BLaER1 (cell line): Measurements from ENCODE around the gene ZNF32.
"Not testable (repeated sequence)": the region's sequence is repeated elsewhere in the genome, so short reads cannot be mapped to it uniquely, and the experiment has no call there.

Experiments
- H3K27ac ChIP-seq: shearing (Covaris generic); formaldehyde crosslinking; 2 replicates; pipeline ENCODE4 v1.8.1; 2022
- H3K27me3 ChIP-seq: shearing (Covaris generic); formaldehyde crosslinking; 2 replicates; pipeline ENCODE4 v1.8.1; 2022
- H3K36me3 ChIP-seq: shearing (Covaris generic); formaldehyde crosslinking; 2 replicates; pipeline ENCODE4 v1.8.1; 2022
- H3K4me1 ChIP-seq: shearing (Covaris generic); formaldehyde crosslinking; 2 replicates; pipeline ENCODE4 v1.8.1; 2022
- H3K4me2 ChIP-seq: shearing (Covaris generic); formaldehyde crosslinking; 2 replicates; pipeline ENCODE4 v1.8.1; 2022
- H3K4me3 ChIP-seq: shearing (Covaris generic); formaldehyde crosslinking; 2 replicates; pipeline ENCODE4 v1.8.1; 2022
- H3K9ac ChIP-seq: shearing (Covaris generic); formaldehyde crosslinking; 2 replicates; pipeline ENCODE4 v1.8.1; 2022
- H3K9me3 ChIP-seq: shearing (Covaris generic); formaldehyde crosslinking; 2 replicates; pipeline ENCODE4 v1.8.1; 2022
- H4K20me1 ChIP-seq: shearing (Covaris generic); formaldehyde crosslinking; 2 replicates; pipeline ENCODE4 v1.8.1; 2022
- Cebpa-rat ChIP-seq: shearing (Covaris generic); IDR thresholded peaks from 2 replicates; pipeline ENCODE4 v1.8.1; 2022

The ZNF32 gene

GRCh38 chr10:43616697-43617370, 31.8 kb downstream of the ZNF32 start:
- no peak for TF ChIP-seq Cebpa-rat
- no peak overlapping the region for H3K27ac ChIP-seq
- no peaks in the 10 kb centered on the region for H3K27me3 ChIP-seq
- H3K4me2 ChIP-seq: no peak overlapping the region
- peaks cover 90% of the 10 kb centered on the region for H3K9me3 ChIP-seq
- peaks cover 72% of the 10 kb centered on the region for H3K36me3 ChIP-seq
- H3K4me3 ChIP-seq: peak overlapping the region; percentile 11; the same call in 1 of the 2 replicates
- no peaks in the 10 kb centered on the region for H4K20me1 ChIP-seq
- no peak overlapping the region for H3K9ac ChIP-seq
- H3K4me1 ChIP-seq: no peaks in the 10 kb centered on the region

DNA sequence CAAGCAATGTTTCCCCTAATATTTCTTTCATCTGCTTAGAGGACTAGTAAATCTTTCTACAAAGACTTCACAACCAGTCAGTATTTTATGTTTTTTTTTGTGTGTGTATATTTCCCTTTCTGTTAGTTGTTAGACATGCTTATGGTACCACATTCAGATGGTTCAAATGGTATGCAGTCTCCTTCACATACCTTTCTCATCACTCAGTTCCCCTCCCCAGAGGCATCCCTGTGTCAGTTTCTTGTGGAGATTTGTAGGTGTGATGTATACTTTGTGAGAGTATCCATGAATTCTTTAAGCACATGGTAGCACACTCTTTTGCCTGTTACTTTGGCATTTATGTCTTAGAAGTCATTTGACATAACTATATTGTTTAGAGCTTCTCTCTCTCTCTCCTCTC, 38.0 kb downstream of the ZNF32 start:
- peaks cover 6% of the 10 kb centered on the region for H3K4me1 ChIP-seq
- no peak overlapping the region for H3K27ac ChIP-seq
- H3K4me3 ChIP-seq: no peak overlapping the region
- H4K20me1 ChIP-seq: no peaks in the 10 kb centered on the region
- H3K9ac ChIP-seq: no peak overlapping the region
- H3K9me3 ChIP-seq: peaks cover 60% of the 10 kb centered on the region
- H3K4me2 ChIP-seq: no peak overlapping the region
- TF ChIP-seq Cebpa-rat: no peak
- peaks cover 70% of the 10 kb centered on the region for H3K36me3 ChIP-seq
- no peaks in the 10 kb centered on the region for H3K27me3 ChIP-seq

GRCh38 chr10:43607199-43607573, 41.5 kb downstream of the ZNF32 start:
- peaks cover 41% of the 10 kb centered on the region for H3K36me3 ChIP-seq
- peak overlapping the region; percentile 91 for H3K4me2 ChIP-seq
- no peak for TF ChIP-seq Cebpa-rat
- peaks cover 6% of the 10 kb centered on the region for H3K4me1 ChIP-seq
- peaks cover 38% of the 10 kb centered on the region for H3K9me3 ChIP-seq
- peak overlapping the region; percentile 86; the same call in 1 of the 2 replicates for H3K27ac ChIP-seq
- peak overlapping the region; percentile 80 for H3K4me3 ChIP-seq
- H3K9ac ChIP-seq: peak overlapping the region; percentile 84; the same call in 1 of the 2 replicates
- no peaks in the 10 kb centered on the region for H4K20me1 ChIP-seq
- no peaks in the 10 kb centered on the region for H3K27me3 ChIP-seq

- H3K36me3 ChIP-seq: peaks cover 35% of the 10 kb centered on the region
- H3K27ac ChIP-seq: peak within 1 kb of the TSS; percentile 86
- H3K9me3 ChIP-seq: peaks cover 38% of the 10 kb centered on the region
- H3K4me2 ChIP-seq: peak within 1 kb of the TSS; percentile 91
- H4K20me1 ChIP-seq: no peaks in the 10 kb centered on the region
- no peaks in the 10 kb centered on the region for H3K27me3 ChIP-seq
- H3K4me1 ChIP-seq: peaks cover 6% of the 10 kb centered on the region
- H3K4me3 ChIP-seq: peak within 1 kb of the TSS; percentile 80
- no peak for TF ChIP-seq Cebpa-rat
- H3K9ac ChIP-seq: peak within 1 kb of the TSS; percentile 84
Observed at GRCh38 chr10:43606323-43607198, 42.1 kb downstream of the ZNF32 start, which contains the start of gene ZNF485. TSS of gene ZNF485 (plus strand) at chr10:43606438. CDS start at chr10:43607051, 613 bp downstream.

- H3K4me2 ChIP-seq: peak overlapping the region; percentile 91
- no peaks in the 10 kb centered on the region for H3K27me3 ChIP-seq
- H3K4me1 ChIP-seq: peaks cover 6% of the 10 kb centered on the region
- H3K27ac ChIP-seq: no peak overlapping the region; the same call in 1 of the 2 replicates
- TF ChIP-seq Cebpa-rat: no peak
- H4K20me1 ChIP-seq: no peaks in the 10 kb centered on the region
- peaks cover 28% of the 10 kb centered on the region for H3K36me3 ChIP-seq
- peak overlapping the region; percentile 80 for H3K4me3 ChIP-seq
- peak overlapping the region; percentile 84; the same call in 1 of the 2 replicates for H3K9ac ChIP-seq
- peaks cover 38% of the 10 kb centered on the region for H3K9me3 ChIP-seq
Observed at GRCh38 chr10:43605850-43606322, 42.8 kb downstream of the ZNF32 start.

DNA sequence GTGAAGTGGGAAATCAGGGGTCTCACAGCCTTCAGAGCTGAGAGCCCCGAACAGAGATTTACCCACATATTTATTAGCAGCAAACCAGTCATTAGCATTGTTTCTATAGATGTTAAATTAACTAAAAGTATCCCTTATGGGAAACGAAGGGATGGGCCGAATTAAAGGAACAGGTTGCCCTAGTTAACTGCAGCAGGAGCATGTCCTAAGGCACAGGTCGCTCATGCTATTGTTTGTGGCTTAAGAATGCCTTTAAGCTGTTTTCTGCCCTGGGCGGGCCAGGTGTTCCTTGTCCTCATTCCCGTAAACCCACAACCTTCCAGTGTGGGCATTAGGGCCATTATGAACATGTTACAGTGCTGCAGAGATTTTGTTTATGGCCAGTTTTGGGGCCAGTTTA, 47.1 kb downstream of the ZNF32 start:
- not testable (repeated sequence) for H3K36me3 ChIP-seq, H3K27me3 ChIP-seq, H3K4me2 ChIP-seq, H4K20me1 ChIP-seq, H3K27ac ChIP-seq, H3K9ac ChIP-seq, H3K4me3 ChIP-seq
- H3K4me1 ChIP-seq: peaks cover 16% of the 10 kb centered on the region
- H3K9me3 ChIP-seq: peaks cover 44% of the 10 kb centered on the region

- peaks cover 44% of the 10 kb centered on the region for H3K9me3 ChIP-seq
- no peak overlapping the region for H3K4me3 ChIP-seq
- H4K20me1 ChIP-seq: no peaks in the 10 kb centered on the region
- peaks cover 38% of the 10 kb centered on the region for H3K4me1 ChIP-seq
- H3K4me2 ChIP-seq: peak overlapping the region; percentile 29; the same call in 1 of the 2 replicates
- no peak overlapping the region for H3K27ac ChIP-seq
- TF ChIP-seq Cebpa-rat: no peak
- H3K9ac ChIP-seq: no peak overlapping the region
- H3K27me3 ChIP-seq: no peaks in the 10 kb centered on the region
- no peaks in the 10 kb centered on the region for H3K36me3 ChIP-seq
Observed at GRCh38 chr10:43599333-43599732, 49.3 kb downstream of the ZNF32 start.

DNA sequence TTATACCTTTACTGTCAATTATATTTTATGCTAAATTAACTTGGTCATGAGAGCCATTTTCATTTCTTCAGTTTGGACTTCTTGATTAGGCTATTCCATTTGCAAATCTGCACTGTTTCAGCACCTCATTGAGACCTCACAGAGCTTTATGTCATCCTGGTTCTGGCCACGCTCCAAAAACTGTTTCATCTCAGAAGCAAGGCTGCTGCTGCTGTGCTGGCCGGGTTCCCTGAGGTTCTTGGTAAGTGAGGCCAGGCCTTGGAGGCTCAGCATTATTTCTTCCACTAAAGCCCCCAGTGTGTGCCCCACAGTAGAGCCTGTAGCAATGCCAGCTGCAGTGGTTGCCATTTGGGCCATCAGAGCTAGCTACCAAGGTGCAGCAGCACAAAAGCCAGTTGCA, 50.2 kb downstream of the ZNF32 start:
- Histone ChIP-seq H4K20me1 (no peaks in the 10 kb centered on the region), H3K9me3 (peaks cover 48% of the 10 kb centered on the region), H3K4me2 (no peak overlapping the region), H3K36me3 (no peaks in the 10 kb centered on the region), H3K9ac (no peak overlapping the region), H3K4me3 (no peak overlapping the region), H3K4me1 (peaks cover 39% of the 10 kb centered on the region), H3K27ac (no peak overlapping the region), H3K27me3 (no peaks in the 10 kb centered on the region)
- no peak for TF ChIP-seq Cebpa-rat

DNA sequence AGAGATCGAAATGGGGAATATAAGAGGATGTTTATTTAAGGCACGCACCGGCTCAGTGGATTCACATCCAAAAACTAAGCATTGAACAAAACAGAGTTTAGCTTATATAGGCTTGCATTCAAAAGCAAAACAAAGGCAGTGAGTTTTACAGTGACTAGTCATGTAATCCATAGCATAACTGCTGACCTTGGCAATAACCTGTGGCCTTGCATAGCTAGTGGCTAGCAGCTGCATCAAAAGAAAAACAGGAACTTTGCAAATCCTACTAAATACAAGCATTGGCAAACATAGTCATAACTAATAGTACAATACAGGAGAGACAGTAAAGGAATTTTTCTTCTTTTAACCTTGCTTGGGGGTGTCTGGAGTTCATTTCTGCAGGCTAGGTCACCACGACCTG, 52.1 kb downstream of the ZNF32 start:
- H3K9ac ChIP-seq: peak overlapping the region; percentile 78; the same call in 1 of the 2 replicates
- H3K4me3 ChIP-seq: peak overlapping the region; percentile 53; the same call in 1 of the 2 replicates
- H3K27ac ChIP-seq: peak overlapping the region; percentile 84
- H4K20me1 ChIP-seq: no peaks in the 10 kb centered on the region
- no peak for TF ChIP-seq Cebpa-rat
- no peaks in the 10 kb centered on the region for H3K36me3 ChIP-seq
- H3K4me2 ChIP-seq: peak overlapping the region; percentile 86
- H3K9me3 ChIP-seq: peaks cover 51% of the 10 kb centered on the region
- peaks cover 39% of the 10 kb centered on the region for H3K4me1 ChIP-seq
- H3K27me3 ChIP-seq: no peaks in the 10 kb centered on the region
